ENCODE data around the gene DHRS13.

DHRS13 gene

GRCh38 chr17:28916302-28916934 lies 13.5 kb upstream of the DHRS13 start:
- TF ChIP-seq POLR2A (IDR thresholded peaks at IDR 0.05; ENCODE audit: extremely low read depth, insufficient read length) (no peak), CTCF (IDR thresholded peaks at IDR 0.05; ENCODE audit: low read depth, low read length) (peak; percentile 67), MAX (IDR thresholded peaks at IDR 0.05; ENCODE audit: low read depth, low read length) (no peak), MYC (IDR thresholded peaks at IDR 0.05; ENCODE audit: low read depth, low read length) (no peak)
- H3K4me3 ChIP-seq (ENCODE audit: low read depth, low read length), result no peak overlapping the region
- peak; percentile 58 for DNase-seq (ENCODE audit: low read depth)

- TF ChIP-seq MAX (IDR thresholded peaks at IDR 0.05; ENCODE audit: low read depth, low read length) (no peak), CTCF (IDR thresholded peaks at IDR 0.05; ENCODE audit: low read depth, low read length) (no peak), MYC (IDR thresholded peaks at IDR 0.05; ENCODE audit: low read depth, low read length) (no peak), POLR2A (IDR thresholded peaks at IDR 0.05; ENCODE audit: extremely low read depth, insufficient read length) (no peak)
- no peak overlapping the region for H3K4me3 ChIP-seq (ENCODE audit: low read depth, low read length)
- no peak for DNase-seq (ENCODE audit: low read depth)
Measured at GRCh38 chr17:28912938-28913333, 10.1 kb upstream of the DHRS13 start.

- no peak overlapping the region for H3K4me3 ChIP-seq (ENCODE audit: low read depth, low read length)
- DNase-seq (ENCODE audit: low read depth), result peak; percentile 45
- no peak for TF ChIP-seq POLR2A (IDR thresholded peaks at IDR 0.05; ENCODE audit: extremely low read depth, insufficient read length)
- peak; percentile 64 for TF ChIP-seq CTCF (IDR thresholded peaks at IDR 0.05; ENCODE audit: low read depth, low read length)
- no peak for TF ChIP-seq MYC (IDR thresholded peaks at IDR 0.05; ENCODE audit: low read depth, low read length)
- TF ChIP-seq MAX (IDR thresholded peaks at IDR 0.05; ENCODE audit: low read depth, low read length), result no peak
Measured at GRCh38 chr17:28912281-28912937, 9.5 kb upstream of the DHRS13 start.

DNA sequence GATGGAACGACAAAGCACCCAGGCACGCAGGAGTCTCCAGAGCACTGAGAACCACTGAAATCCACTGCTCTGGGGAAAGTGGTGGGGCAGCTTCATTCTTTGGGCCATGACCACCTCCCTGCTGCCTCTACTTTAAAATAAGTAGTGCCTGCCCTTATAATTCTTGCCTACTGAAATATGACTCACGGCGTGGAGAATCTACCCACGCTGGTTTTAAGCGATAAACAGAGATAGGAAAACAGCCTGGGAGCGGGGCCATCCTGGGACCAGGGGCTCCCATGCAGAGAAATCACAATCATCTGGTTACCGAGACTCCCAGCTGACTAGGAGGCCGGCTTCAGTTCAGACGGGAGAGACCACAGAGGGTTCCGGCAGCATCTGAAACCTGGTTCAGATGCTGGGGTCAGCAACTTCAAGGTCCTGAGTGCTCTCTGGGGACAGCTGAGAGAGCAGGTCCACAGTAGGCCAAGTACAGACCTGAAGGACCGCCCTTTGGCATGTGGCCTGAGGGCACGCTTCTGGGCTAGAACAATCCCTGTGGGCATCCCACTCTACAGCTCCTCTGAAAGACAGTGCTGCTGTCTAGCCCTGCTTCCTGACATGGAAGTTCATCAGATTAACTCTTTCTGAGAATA lies 8.6 kb upstream of the DHRS13 start:
- DNase-seq (ENCODE audit: low read depth), result no peak
- TF ChIP-seq CTCF (IDR thresholded peaks at IDR 0.05; ENCODE audit: low read depth, low read length), result no peak
- TF ChIP-seq MYC (IDR thresholded peaks at IDR 0.05; ENCODE audit: low read depth, low read length), result no peak
- TF ChIP-seq POLR2A (IDR thresholded peaks at IDR 0.05; ENCODE audit: extremely low read depth, insufficient read length), result no peak
- TF ChIP-seq MAX (IDR thresholded peaks at IDR 0.05; ENCODE audit: low read depth, low read length), result no peak
- H3K4me3 ChIP-seq (ENCODE audit: low read depth, low read length), result no peak overlapping the region

DNA sequence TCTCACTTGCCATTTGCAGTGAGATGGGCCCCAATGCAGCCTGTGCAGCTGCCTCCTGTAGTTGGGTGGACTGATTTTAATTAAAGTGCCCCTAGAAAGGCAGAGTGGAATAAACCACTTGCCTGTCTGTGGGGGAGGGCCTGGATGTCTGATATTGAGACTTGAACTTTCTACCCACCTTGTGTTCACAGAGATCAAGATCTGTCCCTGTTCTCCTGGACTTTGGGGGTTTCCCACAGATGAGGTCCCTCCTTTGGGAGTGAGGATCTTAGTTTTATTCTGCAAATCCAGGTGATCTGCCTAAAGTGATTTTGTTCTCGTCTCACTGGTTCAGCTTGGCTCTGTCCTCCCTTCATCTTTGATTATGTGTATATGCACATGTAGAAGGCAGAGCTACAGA lies 7.7 kb upstream of the DHRS13 start:
- no peak overlapping the region for H3K4me3 ChIP-seq (ENCODE audit: low read depth, low read length)
- no peak for TF ChIP-seq CTCF (IDR thresholded peaks at IDR 0.05; ENCODE audit: low read depth, low read length)
- no peak for TF ChIP-seq POLR2A (IDR thresholded peaks at IDR 0.05; ENCODE audit: extremely low read depth, insufficient read length)
- TF ChIP-seq MAX (IDR thresholded peaks at IDR 0.05; ENCODE audit: low read depth, low read length), result no peak
- no peak for TF ChIP-seq MYC (IDR thresholded peaks at IDR 0.05; ENCODE audit: low read depth, low read length)
- DNase-seq (ENCODE audit: low read depth), result no peak
